Thymus (tissue), 11 donors: ENCODE measurements around the gene LRP1. TPM values are rescaled to one million over a fixed set of nuclear protein-coding genes. Genes with fewer than 3 reads are reported as not detected.

Experiments used
- DNase-seq, 9 donors: peaks; one replicate each; pipeline ENCODE4 v3.0.0-alpha.2; 2013; ENCODE audit warnings: low spot score in 9 of 9, low read depth in 6 of 9, missing footprints in 1 of 9
- H3K27ac ChIP-seq, 2 donors: one replicate each; pipeline ENCODE4 v1.5.1; 2013; ENCODE audit warnings: control low read depth in 1 of 2, low read depth in 1 of 2, low read length in 1 of 2, mild to moderate bottlenecking in 1 of 2, moderate library complexity in 1 of 2
- H3K27me3 ChIP-seq, 2 donors: one replicate each; pipeline ENCODE4 v1.5.1; 2013; ENCODE audit warnings: low read length in 1 of 2; ENCODE audit not compliant: control insufficient read depth in 2 of 2, insufficient read depth in 1 of 2
- H3K36me3 ChIP-seq, 2 donors: one replicate each; pipeline ENCODE4 v1.5.1; 2013; ENCODE audit warnings: low read length in 1 of 2, mild to moderate bottlenecking in 1 of 2, moderate library complexity in 1 of 2; ENCODE audit not compliant: control insufficient read depth in 2 of 2, insufficient read depth in 2 of 2
- H3K4me1 ChIP-seq, 2 donors: one replicate each; pipeline ENCODE4 v1.5.1; 2013; ENCODE audit warnings: low read length in 2 of 2; ENCODE audit not compliant: control insufficient read depth in 2 of 2, insufficient read depth in 2 of 2
- H3K4me3 ChIP-seq, 2 donors: one replicate each; pipeline ENCODE4 v1.5.1; 2013; ENCODE audit warnings: low read length in 2 of 2, control low read depth in 1 of 2, mild to moderate bottlenecking in 1 of 2
- H3K9me3 ChIP-seq, 2 donors: one replicate each; pipeline ENCODE4 v1.5.1; 2013; ENCODE audit warnings: low read length in 1 of 2, mild to moderate bottlenecking in 1 of 2; ENCODE audit not compliant: control insufficient read depth in 2 of 2, insufficient read depth in 1 of 2
- WGBS: extraction: QIAGEN DNeasy Blood & Tissue Kit; methylation state at CpG from one replicate; pipeline ENCODE4 v1.1.7; 2013; 5-methylcytosine and 5-hydroxymethylcytosine counted together
- polyA plus RNA-seq: library from polyadenylated mRNA; stranded (reverse); fragments of 200-250 nt; gene quantifications from one replicate; pipeline ENCODE4 v1.2.3, GENCODE V29; 2013
- total RNA-seq: library from RNA; stranded (reverse); fragments of 120-200 nt; gene quantifications from one replicate; pipeline ENCODE4 v1.2.4, GENCODE V29; 2013
- donor health status: healthy.

The LRP1 gene
- total and polyA plus RNA-seq, 2 donors = 4.5 to 22.6 TPM

- H3K27me3 ChIP-seq = no peaks in the 10 kb centered on the region
- no peaks in the 10 kb centered on the region for H3K9me3 ChIP-seq
- peaks cover 14 to 22% of the 10 kb centered on the region in 2 donors for H3K36me3 ChIP-seq
- H3K27ac ChIP-seq = peak overlapping the region; percentile 99
- peak overlapping the region; percentile 83 to 97 for H3K4me3 ChIP-seq
- H3K4me1 ChIP-seq = peaks cover 9 to 55% of the 10 kb centered on the region in 2 donors
- under 1% methylated on average over 37 of the region's 37 CpGs for WGBS
- DNase-seq = peak in 5 of 9 donors; percentile 75 to 92 (median 80)
Measured at GRCh38 chr12:57087691-57088353, 40.5 kb upstream of the LRP1 start.

GRCh38 chr12:57088354-57089270 lies 39.7 kb upstream of the LRP1 start, which contains the start of gene NAB2:
Gene NAB2, plus strand, starts transcription at chr12:57089114. Its CDS starts 158 bp downstream, at chr12:57089272.
- under 1% methylated on average over 91 of the region's 91 CpGs for WGBS
- Histone ChIP-seq H3K4me3 (peak within 1 kb of the TSS; percentile 83 to 97), H3K36me3 (peaks cover 19 to 30% of the 10 kb centered on the region in 2 donors), H3K9me3 (no peaks in the 10 kb centered on the region), H3K27ac (peak within 1 kb of the TSS; percentile 99), H3K27me3 (no peaks in the 10 kb centered on the region), H3K4me1 (peaks cover 11 to 61% of the 10 kb centered on the region in 2 donors)
- DNase-seq = peak in 6 of 9 donors; percentile 81 to 93 (median 86)

- H3K36me3 ChIP-seq = peaks cover 19 to 37% of the 10 kb centered on the region in 2 donors
- H3K9me3 ChIP-seq = no peaks in the 10 kb centered on the region
- peak overlapping the region; percentile 69 to 83 for H3K4me3 ChIP-seq
- H3K4me1 ChIP-seq = peaks cover 13 to 70% of the 10 kb centered on the region in 2 donors
- peak overlapping the region; percentile 69 to 85 for H3K27ac ChIP-seq
- DNase-seq = peak in 4 of 9 donors; percentile 37 to 65 (median 42)
- 5% methylated on average over 45 of the region's 45 CpGs for WGBS
- no peaks in the 10 kb centered on the region for H3K27me3 ChIP-seq
Measured at GRCh38 chr12:57089271-57090245, 38.7 kb upstream of the LRP1 start.

GRCh38 chr12:57090490-57090889 lies 37.8 kb upstream of the LRP1 start:
- H3K9me3 ChIP-seq = no peaks in the 10 kb centered on the region
- peak overlapping the region; percentile 69 to 83 for H3K4me3 ChIP-seq
- DNase-seq = no peak
- 92% methylated on average over 6 of the region's 6 CpGs for WGBS
- no peaks in the 10 kb centered on the region for H3K27me3 ChIP-seq
- peaks cover 13 to 72% of the 10 kb centered on the region in 2 donors for H3K4me1 ChIP-seq
- H3K36me3 ChIP-seq = peaks cover 25 to 46% of the 10 kb centered on the region in 2 donors
- peak overlapping the region in 1 of 2 donors; percentile 21 for H3K27ac ChIP-seq

GRCh38 chr12:57090924-57091637 lies 37.2 kb upstream of the LRP1 start:
- Histone ChIP-seq H3K27ac (no peak overlapping the region), H3K4me3 (peak overlapping the region in 1 of 2 donors; percentile 69), H3K9me3 (no peaks in the 10 kb centered on the region), H3K27me3 (no peaks in the 10 kb centered on the region), H3K36me3 (peaks cover 31 to 52% of the 10 kb centered on the region in 2 donors), H3K4me1 (peaks cover 11 to 66% of the 10 kb centered on the region in 2 donors)
- WGBS = 94% methylated on average over 22 of the region's 22 CpGs
- DNase-seq = no peak

- Histone ChIP-seq H3K27me3 (no peaks in the 10 kb centered on the region), H3K4me3 (no peak overlapping the region), H3K9me3 (no peaks in the 10 kb centered on the region), H3K4me1 (peaks cover 7 to 67% of the 10 kb centered on the region in 2 donors), H3K27ac (no peak overlapping the region), H3K36me3 (peaks cover 39 to 60% of the 10 kb centered on the region in 2 donors)
- DNase-seq = no peak
- WGBS = 95% methylated on average over 25 of the region's 25 CpGs
Measured at GRCh38 chr12:57091638-57092528, 36.4 kb upstream of the LRP1 start.

- Histone ChIP-seq H3K36me3 (peaks cover 42 to 66% of the 10 kb centered on the region in 2 donors), H3K4me1 (peaks cover 7 to 65% of the 10 kb centered on the region in 2 donors), H3K4me3 (no peak overlapping the region), H3K9me3 (no peaks in the 10 kb centered on the region), H3K27ac (no peak overlapping the region), H3K27me3 (no peaks in the 10 kb centered on the region)
- WGBS = 93% methylated on average over 5 of the region's 5 CpGs
- DNase-seq = no peak
Measured at GRCh38 chr12:57092529-57092862, 35.8 kb upstream of the LRP1 start.
